SU-DHL-6 (cell line): ENCODE results near the gene GNGT1.

ENCODE experiments used
- H2AFZ ChIP-seq: fragments of 200-600 bp; sonication (generic); 2 replicates; pipeline ENCODE4 v1.6.1; 2014; ENCODE audit warnings: low read depth, mild to moderate bottlenecking, moderate library complexity, mixed read lengths, antibody characterized with exemption, low read length; ENCODE audit not compliant: severe bottlenecking
- H3F3A ChIP-seq: fragments of 200-600 bp; shearing (Covaris generic); 2 replicates; pipeline ENCODE4 v1.6.0; 2016; ENCODE audit warnings: antibody characterized with exemption, mild to moderate bottlenecking; ENCODE audit not compliant: insufficient read depth
- H3K27ac ChIP-seq: fragments of 200-600 bp; sonication (generic); 2 replicates; pipeline ENCODE4 v1.5.1; 2016; ENCODE audit warnings: low read depth, mild to moderate bottlenecking, low read length, moderate library complexity, mixed read lengths
- H3K27me3 ChIP-seq: fragments of 200-600 bp; sonication (generic), shearing (Covaris generic); 2 replicates; pipeline ENCODE4 v1.6.0; 2014; ENCODE audit warnings: mild to moderate bottlenecking, low read length
- H3K36me3 ChIP-seq: fragments of 200-600 bp; sonication (generic); 2 replicates; pipeline ENCODE4 v1.6.1; 2014; ENCODE audit warnings: mild to moderate bottlenecking, low read length, mixed read lengths
- H3K4me2 ChIP-seq: fragments of 300-600, 200-600 bp; shearing (Covaris generic), sonication (generic); 2 replicates; pipeline ENCODE4 v1.6.0; 2014; ENCODE audit warnings: low read length, low read depth, mild to moderate bottlenecking; ENCODE audit not compliant: poor library complexity, severe bottlenecking
- H3K4me3 ChIP-seq: fragments of 200-600 bp; sonication (generic); 2 replicates; pipeline ENCODE4 v1.5.1; 2014; ENCODE audit warnings: antibody characterized with exemption, low read length, mild to moderate bottlenecking, mixed read lengths; ENCODE audit not compliant: insufficient read depth, poor library complexity, severe bottlenecking
- H3K79me2 ChIP-seq: fragments of 200-600 bp; sonication (generic); 2 replicates; pipeline ENCODE4 v1.6.1; 2014; ENCODE audit warnings: mild to moderate bottlenecking, low read length, moderate library complexity; ENCODE audit not compliant: insufficient read depth
- H3K9ac ChIP-seq: fragments of 200-600 bp; sonication (generic); 2 replicates; pipeline ENCODE4 v1.7.0; 2014; ENCODE audit warnings: mild to moderate bottlenecking, low read length
- H3K9me2 ChIP-seq: fragments of 200-600 bp; sonication (generic); replicated peaks from 2 replicates; pipeline ENCODE4 v1.6.1; 2014; ENCODE audit warnings: low read length; ENCODE audit not compliant: insufficient read depth
- H3K9me3 ChIP-seq: fragments of 200-600 bp; sonication (generic); 2 replicates; pipeline ENCODE4 v1.6.1; 2014; ENCODE audit warnings: low read length, mixed read lengths; ENCODE audit not compliant: insufficient read depth
- H4K20me1 ChIP-seq: fragments of 200-600 bp; sonication (generic); 2 replicates; pipeline ENCODE4 v1.6.1; 2014; ENCODE audit warnings: low read depth, mild to moderate bottlenecking, antibody characterized with exemption, low read length, moderate library complexity, mixed read lengths
- CTCF ChIP-seq: fragments of 200-600 bp; sonication (generic); IDR thresholded peaks from one replicate; pipeline ENCODE4 v1.5.1; 2017; ENCODE audit warnings: antibody characterized with exemption, mild to moderate bottlenecking, low read length, moderate library complexity; ENCODE audit not compliant: insufficient read depth, poor library complexity, severe bottlenecking
- EZH2phosphoT487 ChIP-seq: fragments of 200-600 bp; sonication (generic), shearing (Covaris generic); conservative IDR thresholded peaks from 2 replicates; pipeline ENCODE4 v1.6.1; 2018; ENCODE audit warnings: mild to moderate bottlenecking, antibody characterized with exemption, low read length, moderate library complexity, mixed read lengths

The GNGT1 gene

GRCh38 chr7:93941945-93942344, 35.6 kb downstream of the GNGT1 start:
- no peaks in the 10 kb centered on the region for H4K20me1 ChIP-seq
- H3K27ac ChIP-seq: no peak overlapping the region
- TF ChIP-seq CTCF (no peak), EZH2phosphoT487 (no peak)
- H3K4me3 ChIP-seq: no peak overlapping the region
- H3F3A ChIP-seq: no peaks in the 10 kb centered on the region
- no peaks in the 10 kb centered on the region for H3K9me3 ChIP-seq
- no peak overlapping the region for H2AFZ ChIP-seq
- no peaks in the 10 kb centered on the region for H3K79me2 ChIP-seq
- no peaks in the 10 kb centered on the region for H3K9me2 ChIP-seq
- no peak overlapping the region for H3K9ac ChIP-seq
- no peaks in the 10 kb centered on the region for H3K36me3 ChIP-seq
- H3K4me2 ChIP-seq: no peak overlapping the region
- H3K27me3 ChIP-seq: no peaks in the 10 kb centered on the region

- no peaks in the 10 kb centered on the region for H3K9me2 ChIP-seq
- H3K27ac ChIP-seq: no peak overlapping the region
- H3K9ac ChIP-seq: no peak overlapping the region
- no peaks in the 10 kb centered on the region for H3F3A ChIP-seq
- no peak overlapping the region for H2AFZ ChIP-seq
- no peaks in the 10 kb centered on the region for H3K79me2 ChIP-seq
- no peak overlapping the region for H3K4me2 ChIP-seq
- no peaks in the 10 kb centered on the region for H3K27me3 ChIP-seq
- H4K20me1 ChIP-seq: no peaks in the 10 kb centered on the region
- no peak overlapping the region for H3K4me3 ChIP-seq
- H3K36me3 ChIP-seq: no peaks in the 10 kb centered on the region
- no peaks in the 10 kb centered on the region for H3K9me3 ChIP-seq
- no peak for TF ChIP-seq CTCF
- no peak for TF ChIP-seq EZH2phosphoT487
These were observed 37.6 kb downstream of the GNGT1 start for GRCh38 chr7:93943816-93944540.

- no peak overlapping the region for H2AFZ ChIP-seq
- H3K4me2 ChIP-seq: no peak overlapping the region
- H3K9me3 ChIP-seq: no peaks in the 10 kb centered on the region
- H3K79me2 ChIP-seq: no peaks in the 10 kb centered on the region
- no peak overlapping the region for H3K27ac ChIP-seq
- no peak overlapping the region for H3K4me3 ChIP-seq
- H3K9ac ChIP-seq: no peak overlapping the region
- no peaks in the 10 kb centered on the region for H3K27me3 ChIP-seq
- H3K9me2 ChIP-seq: no peaks in the 10 kb centered on the region
- H3K36me3 ChIP-seq: no peaks in the 10 kb centered on the region
- H4K20me1 ChIP-seq: no peaks in the 10 kb centered on the region
- no peaks in the 10 kb centered on the region for H3F3A ChIP-seq
- TF ChIP-seq CTCF (no peak), EZH2phosphoT487 (no peak)
These were observed 38.3 kb downstream of the GNGT1 start for GRCh38 chr7:93944673-93945072.
